ENCODE data around the gene ABCC6.

The ABCC6 gene

DNA sequence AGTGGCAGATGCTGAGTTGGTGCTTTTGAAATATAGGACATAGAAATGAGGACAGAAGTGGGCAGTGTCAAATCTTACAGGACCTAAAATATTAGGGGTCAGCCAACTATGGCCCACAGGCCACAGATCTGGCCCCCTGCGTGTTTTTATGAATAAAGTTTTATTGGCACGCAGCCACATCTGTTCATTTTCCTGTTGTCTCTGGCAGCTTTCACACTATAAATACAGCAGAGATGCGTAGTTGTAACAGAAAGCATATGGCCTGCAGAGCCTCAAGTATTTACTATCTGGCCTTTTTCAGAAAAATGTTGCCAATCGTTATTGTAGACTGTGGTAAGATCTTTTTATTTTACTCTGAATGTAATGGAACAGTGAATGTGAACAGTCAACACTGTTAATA, 82.8 kb downstream of the ABCC6 start:
- no peak for DNase-seq (ENCODE audit: low spot score)
- H3K27ac ChIP-seq: no peak overlapping the region
- ChIA-PET CTCF (interaction anchor here (0.6 to 0.8 kb wide), 3 partner anchors 39 to 348 kb away, joined by 3 to 5 read pairs (median 4); no protein-coding TSS in a partner anchor), POLR2A (ENCODE audit: low non-redundant PET) (no interaction called here)
- TF ChIP-seq, protein P1, sequence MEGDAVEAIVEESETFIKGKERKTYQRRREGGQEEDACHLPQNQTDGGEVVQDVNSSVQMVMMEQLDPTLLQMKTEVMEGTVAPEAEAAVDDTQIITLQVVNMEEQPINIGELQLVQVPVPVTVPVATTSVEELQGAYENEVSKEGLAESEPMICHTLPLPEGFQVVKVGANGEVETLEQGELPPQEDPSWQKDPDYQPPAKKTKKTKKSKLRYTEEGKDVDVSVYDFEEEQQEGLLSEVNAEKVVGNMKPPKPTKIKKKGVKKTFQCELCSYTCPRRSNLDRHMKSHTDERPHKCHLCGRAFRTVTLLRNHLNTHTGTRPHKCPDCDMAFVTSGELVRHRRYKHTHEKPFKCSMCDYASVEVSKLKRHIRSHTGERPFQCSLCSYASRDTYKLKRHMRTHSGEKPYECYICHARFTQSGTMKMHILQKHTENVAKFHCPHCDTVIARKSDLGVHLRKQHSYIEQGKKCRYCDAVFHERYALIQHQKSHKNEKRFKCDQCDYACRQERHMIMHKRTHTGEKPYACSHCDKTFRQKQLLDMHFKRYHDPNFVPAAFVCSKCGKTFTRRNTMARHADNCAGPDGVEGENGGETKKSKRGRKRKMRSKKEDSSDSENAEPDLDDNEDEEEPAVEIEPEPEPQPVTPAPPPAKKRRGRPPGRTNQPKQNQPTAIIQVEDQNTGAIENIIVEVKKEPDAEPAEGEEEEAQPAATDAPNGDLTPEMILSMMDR (conservative IDR thresholded peaks at IDR 0.05; ENCODE audit: low read depth): no peak

DNA sequence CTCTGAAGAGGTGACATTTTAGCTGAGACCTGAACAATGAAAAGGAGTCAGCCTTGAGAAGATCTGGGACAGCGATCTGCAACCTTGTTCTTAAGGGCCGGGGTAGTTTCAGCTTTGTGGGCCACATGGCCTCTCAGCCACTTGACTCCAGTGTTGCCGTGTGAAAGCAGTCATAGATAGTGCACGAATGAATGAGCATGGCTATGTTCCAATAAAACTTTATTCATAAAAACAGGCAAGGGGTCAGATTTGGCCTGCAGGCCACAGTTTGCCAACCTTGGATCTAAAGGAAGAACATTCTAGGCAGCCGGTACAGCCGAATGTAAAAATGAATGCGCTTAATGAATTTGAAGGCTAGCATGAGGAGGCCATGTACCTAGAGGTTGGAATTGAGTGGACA, 83.5 kb downstream of the ABCC6 start:
- ChIA-PET POLR2A (ENCODE audit: low non-redundant PET) (no interaction called here), CTCF (no interaction called here)
- no peak overlapping the region for H3K27ac ChIP-seq
- no peak for DNase-seq (ENCODE audit: low spot score)
- TF ChIP-seq, protein P1 (conservative IDR thresholded peaks at IDR 0.05; ENCODE audit: low read depth): no peak

DNA sequence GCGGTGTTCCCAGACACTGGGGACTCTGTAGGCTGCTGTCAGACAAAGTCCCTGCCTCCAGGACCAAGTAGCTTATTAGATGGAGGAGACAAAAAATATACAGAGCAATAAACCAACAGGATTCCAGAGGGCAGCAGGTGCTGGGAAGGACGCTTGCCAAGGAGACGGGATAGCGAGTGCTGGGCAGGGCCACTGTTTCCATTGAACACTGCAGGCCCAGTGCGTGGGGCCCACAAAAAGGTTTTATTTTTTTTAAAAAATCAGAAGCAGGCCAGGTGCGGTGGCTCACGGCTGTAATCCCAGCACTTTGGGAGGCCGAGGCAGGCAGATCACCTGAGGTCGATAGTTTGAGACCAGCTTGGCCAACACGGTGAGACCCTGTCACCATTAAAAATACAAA, 84.2 kb downstream of the ABCC6 start:
- CTCF ChIA-PET: interaction anchor here (0.9 kb wide), 1 partner anchor 12 kb away, joined by 4 read pairs; no protein-coding TSS in a partner anchor
- TF ChIP-seq, protein P1 (conservative IDR thresholded peaks at IDR 0.05; ENCODE audit: low read depth): no peak
- H3K27ac ChIP-seq: no peak overlapping the region
- DNase-seq (ENCODE audit: low spot score): no peak
- POLR2A ChIA-PET (ENCODE audit: low non-redundant PET): no interaction called here

DNA sequence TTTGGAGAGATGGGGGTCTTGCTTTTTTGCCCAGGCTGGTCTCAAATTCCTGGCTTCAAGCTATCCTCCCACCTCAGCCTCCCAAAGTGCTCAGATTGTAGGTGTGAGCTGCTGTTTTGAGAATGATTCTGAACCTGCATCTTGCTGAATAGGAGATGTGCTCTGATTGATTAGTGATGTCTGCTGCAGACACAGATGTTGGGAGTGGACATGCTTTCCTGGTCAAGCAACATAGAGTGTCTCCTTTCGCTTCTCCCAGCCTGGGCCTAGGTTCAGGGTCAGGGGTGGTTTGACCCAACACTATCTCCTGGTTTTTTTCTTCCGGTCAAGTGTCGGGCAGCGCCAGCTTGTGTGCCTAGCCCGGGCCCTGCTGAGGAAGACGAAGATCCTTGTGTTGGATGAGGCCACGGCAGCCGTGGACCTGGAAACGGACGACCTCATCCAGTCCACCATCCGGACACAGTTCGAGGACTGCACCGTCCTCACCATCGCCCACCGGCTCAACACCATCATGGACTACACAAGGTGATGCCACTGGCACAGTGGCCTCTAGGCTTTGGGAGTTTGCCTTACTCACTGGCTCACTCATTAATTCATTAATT, 85.2 kb downstream of the ABCC6 start:
- ChIA-PET POLR2A (ENCODE audit: low non-redundant PET) (no interaction called here), CTCF (interaction anchor here (0.9 kb wide), 1 partner anchor 11 kb away, joined by 4 read pairs; no protein-coding TSS in a partner anchor)
- TF ChIP-seq, protein P1 (conservative IDR thresholded peaks at IDR 0.05; ENCODE audit: low read depth): no peak
- no peak for DNase-seq (ENCODE audit: low spot score)
- H3K27ac ChIP-seq: no peak overlapping the region

DNA sequence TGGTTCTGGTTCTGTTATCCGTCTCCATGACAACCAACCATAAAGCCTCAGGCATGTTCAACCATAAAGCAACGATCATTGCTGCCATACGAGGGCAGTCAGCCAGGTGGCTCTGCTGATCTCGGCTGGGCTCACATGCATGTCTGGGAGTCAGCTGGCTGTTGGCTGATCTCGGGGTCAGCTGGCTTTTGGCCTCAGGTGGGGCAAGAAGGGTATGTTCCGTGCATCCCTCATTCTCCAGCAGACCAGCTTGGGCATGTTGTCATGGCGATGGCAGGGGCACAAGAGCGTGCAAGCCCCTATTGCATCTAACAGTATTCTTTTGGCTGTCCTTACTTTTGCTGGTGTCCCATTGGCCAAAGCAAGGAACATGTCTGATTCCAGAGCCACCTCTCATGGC, 86.2 kb downstream of the ABCC6 start:
- POLR2A ChIA-PET (ENCODE audit: low non-redundant PET): no interaction called here
- CTCF ChIA-PET: interaction anchor here (0.6 kb wide), 1 partner anchor 9 kb away, joined by 3 read pairs; no protein-coding TSS in a partner anchor
- no peak overlapping the region for H3K27ac ChIP-seq
- DNase-seq (ENCODE audit: low spot score): no peak
- TF ChIP-seq, protein P1 (conservative IDR thresholded peaks at IDR 0.05; ENCODE audit: low read depth): no peak

DNA sequence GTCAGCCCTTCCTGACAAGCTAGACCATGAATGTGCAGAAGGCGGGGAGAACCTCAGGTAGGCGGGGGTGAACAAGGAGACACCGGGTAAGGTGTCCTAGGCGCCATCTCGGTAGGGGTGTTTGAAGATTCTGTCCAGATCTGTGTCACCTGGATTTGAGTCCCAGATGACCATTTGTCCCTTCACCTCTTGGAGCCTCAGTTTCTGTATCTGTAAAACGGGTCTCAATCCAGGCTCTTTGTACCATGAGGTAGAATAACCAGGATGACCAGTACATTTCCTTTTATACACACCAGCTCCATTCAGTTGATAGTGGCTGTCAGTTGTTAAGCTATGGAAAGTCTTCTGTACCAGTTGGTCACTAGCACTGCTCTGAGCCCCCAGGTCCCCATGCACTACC, 86.7 kb downstream of the ABCC6 start:
- H3K27ac ChIP-seq: no peak overlapping the region
- DNase-seq (ENCODE audit: low spot score): no peak
- POLR2A ChIA-PET (ENCODE audit: low non-redundant PET): no interaction called here
- TF ChIP-seq, protein P1 (conservative IDR thresholded peaks at IDR 0.05; ENCODE audit: low read depth): no peak
- CTCF ChIA-PET: no interaction called here
